HepG2 (cell line): ENCODE results near the gene SLC5A5. TPM values are rescaled to one million over a fixed set of nuclear protein-coding genes. Genes with fewer than 3 reads are reported as not detected.

ENCODE experiments used
- ARHGAP35 ChIP-seq: sonication (generic); formaldehyde crosslinking; IDR thresholded peaks from 2 replicates; pipeline ENCODE4 v1.9.0; 2022; ENCODE audit warnings: mild to moderate bottlenecking, inconsistent platforms, moderate library complexity, missing genetic modification reagents, borderline replicate concordance
- GPN1 ChIP-seq: sonication (generic); formaldehyde crosslinking; IDR thresholded peaks from 2 replicates; pipeline ENCODE4 v1.5.1; 2020; ENCODE audit warnings: missing genetic modification reagents, borderline replicate concordance
- GZF1 ChIP-seq: sonication (generic); formaldehyde crosslinking; IDR thresholded peaks from 2 replicates; pipeline ENCODE4 v1.5.1; 2020; ENCODE audit warnings: mild to moderate bottlenecking, missing genetic modification reagents
- NCOA2 ChIP-seq: sonication (generic); formaldehyde crosslinking; IDR thresholded peaks from 2 replicates; pipeline ENCODE4 v1.8.0; 2022; ENCODE audit warnings: inconsistent platforms
- NFE2 ChIP-seq: sonication (generic); formaldehyde crosslinking; IDR thresholded peaks from 2 replicates; pipeline ENCODE4 v1.4.0; 2020; ENCODE audit warnings: missing genetic modification reagents
- POLR2A ChIP-seq, 2 experiments: IDR thresholded peaks; 2 replicates each; pipeline ENCODE4 v1.6.1; 2011; ENCODE audit warnings: low read depth in 2 of 2, low read length in 2 of 2, mild to moderate bottlenecking in 1 of 2, moderate library complexity in 1 of 2; ENCODE audit not compliant: insufficient read depth in 1 of 2
- RFX3 ChIP-seq: IDR thresholded peaks from 2 replicates; pipeline ENCODE4 v1.6.1; 2016; ENCODE audit warnings: missing biosample characterization, missing genetic modification reagents
- YY1 ChIP-seq: IDR thresholded peaks from 2 replicates; pipeline ENCODE4 v1.6.1; 2011; ENCODE audit warnings: low read length, low read depth, moderate library complexity, mild to moderate bottlenecking; ENCODE audit not compliant: insufficient read depth, insufficient replicate concordance
- ZNF230 ChIP-seq: sonication (generic); formaldehyde crosslinking; IDR thresholded peaks from 2 replicates; pipeline ENCODE4 v1.4.0; 2020; ENCODE audit warnings: mild to moderate bottlenecking, missing genetic modification reagents
- ZNF296 ChIP-seq: sonication (generic); formaldehyde crosslinking; conservative IDR thresholded peaks from 2 replicates; pipeline ENCODE4 v1.5.0; 2020; ENCODE audit warnings: mild to moderate bottlenecking, missing genetic modification reagents
- ZNF326 ChIP-seq: sonication (generic); formaldehyde crosslinking; IDR thresholded peaks from 2 replicates; pipeline ENCODE4 v1.4.0; 2020; ENCODE audit warnings: missing genetic modification reagents, borderline replicate concordance
- ZSCAN29 ChIP-seq: sonication (generic); formaldehyde crosslinking; conservative IDR thresholded peaks from 2 replicates; pipeline ENCODE4 v1.4.0; 2020; ENCODE audit warnings: mild to moderate bottlenecking, missing genetic modification reagents
- polyA plus RNA-seq, 8 experiments: library from polyadenylated mRNA; depleted of rRNA in 3 of 8; stranded (reverse) in 7 of 8; unstranded in 1 of 8; fragments of >200 nt; fragmentation: Illumina TruSeq in 4 of 8; extraction: Trizol in 4 of 8; gene quantifications; 2 replicates each; pipeline versions ENCODE4 v1.2.1 to v1.2.3, GENCODE V29; 2011 to 2016; ENCODE audit warnings: low read depth in 4 of 8, missing spikeins in 1 of 8, mixed read lengths in 1 of 8; ENCODE audit not compliant: insufficient read depth in 1 of 8
- total RNA-seq, 5 experiments: library from RNA; depleted of rRNA; stranded (reverse); fragments of >200 nt; fragmentation: Illumina TruSeq; extraction: Trizol; gene quantifications; 2 replicates each; pipeline ENCODE4 v1.2.3, GENCODE V29; 2016; ENCODE audit warnings: low read depth in 1 of 5
- TF ChIP-seq, protein P1 (sequence below): IDR thresholded peaks from 2 replicates; pipeline ENCODE4 v1.6.1; 2016; ENCODE audit warnings: missing genetic modification reagents, missing compliant biosample characterization
- TF ChIP-seq, protein P2 (sequence below): sonication (generic); formaldehyde crosslinking; IDR thresholded peaks from 2 replicates; pipeline ENCODE4 v1.4.0; 2020; ENCODE audit warnings: mild to moderate bottlenecking, missing genetic modification reagents
- TF ChIP-seq, protein P3 (sequence below): sonication (generic); formaldehyde crosslinking; IDR thresholded peaks from 2 replicates; pipeline ENCODE4 v1.4.0; 2020; ENCODE audit warnings: missing genetic modification reagents, borderline replicate concordance
- TF ChIP-seq, protein P4 (sequence below): IDR thresholded peaks from 2 replicates; pipeline ENCODE4 v1.6.1; 2016; ENCODE audit warnings: control low read depth
- TF ChIP-seq, protein P5 (sequence below): sonication (generic); formaldehyde crosslinking; IDR thresholded peaks from 2 replicates; pipeline ENCODE4 v1.5.1; 2020; ENCODE audit warnings: mild to moderate bottlenecking, missing genetic modification reagents, moderate library complexity
- TF ChIP-seq, protein P6 (sequence below): sonication (generic); formaldehyde crosslinking; conservative IDR thresholded peaks from 2 replicates; pipeline ENCODE4 v1.5.0; 2020; ENCODE audit warnings: missing genetic modification reagents

The SLC5A5 gene
- total and polyA plus RNA-seq, 2 of the 13 experiments (the other 11 are each of a cell fraction or from before 2014, with no cell fraction given) = not detected

DNA sequence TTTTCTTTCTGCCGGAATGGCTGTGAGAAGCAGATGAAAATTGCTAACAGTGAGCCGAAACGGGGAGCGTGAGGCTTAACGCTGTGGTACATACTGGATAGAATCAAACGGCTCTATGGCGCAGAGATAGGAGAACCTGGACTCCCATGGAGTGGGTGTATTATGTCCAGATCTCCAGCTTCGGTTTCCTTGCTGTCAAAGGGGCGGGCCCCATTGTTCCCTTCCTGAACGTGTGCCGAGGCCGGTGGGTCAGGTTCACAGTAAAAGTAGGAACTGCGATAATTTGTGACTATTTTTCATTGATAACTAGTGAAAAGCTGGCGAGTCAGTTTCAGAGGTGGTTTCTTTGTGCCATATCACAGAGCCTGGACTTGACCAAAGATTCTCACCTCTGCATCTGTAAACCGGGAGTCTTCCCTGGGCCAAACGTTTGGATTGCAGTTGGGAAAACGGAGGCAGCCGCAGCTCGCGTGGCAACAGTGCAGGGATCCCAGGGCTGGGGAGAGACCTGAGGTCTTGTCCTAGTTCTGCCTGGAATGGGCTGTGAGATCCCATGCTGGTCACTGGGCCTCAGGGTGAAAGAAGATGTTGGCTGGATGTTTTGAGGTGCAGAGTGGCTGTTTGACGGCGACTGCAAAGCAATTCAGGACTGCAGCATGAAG lies 11.3 kb upstream of the SLC5A5 start (continued):
- TF ChIP-seq, protein P1, sequence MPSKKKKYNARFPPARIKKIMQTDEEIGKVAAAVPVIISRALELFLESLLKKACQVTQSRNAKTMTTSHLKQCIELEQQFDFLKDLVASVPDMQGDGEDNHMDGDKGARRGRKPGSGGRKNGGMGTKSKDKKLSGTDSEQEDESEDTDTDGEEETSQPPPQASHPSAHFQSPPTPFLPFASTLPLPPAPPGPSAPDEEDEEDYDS (CRISPR knock-in tag) = no peak
- TF ChIP-seq, protein P2, sequence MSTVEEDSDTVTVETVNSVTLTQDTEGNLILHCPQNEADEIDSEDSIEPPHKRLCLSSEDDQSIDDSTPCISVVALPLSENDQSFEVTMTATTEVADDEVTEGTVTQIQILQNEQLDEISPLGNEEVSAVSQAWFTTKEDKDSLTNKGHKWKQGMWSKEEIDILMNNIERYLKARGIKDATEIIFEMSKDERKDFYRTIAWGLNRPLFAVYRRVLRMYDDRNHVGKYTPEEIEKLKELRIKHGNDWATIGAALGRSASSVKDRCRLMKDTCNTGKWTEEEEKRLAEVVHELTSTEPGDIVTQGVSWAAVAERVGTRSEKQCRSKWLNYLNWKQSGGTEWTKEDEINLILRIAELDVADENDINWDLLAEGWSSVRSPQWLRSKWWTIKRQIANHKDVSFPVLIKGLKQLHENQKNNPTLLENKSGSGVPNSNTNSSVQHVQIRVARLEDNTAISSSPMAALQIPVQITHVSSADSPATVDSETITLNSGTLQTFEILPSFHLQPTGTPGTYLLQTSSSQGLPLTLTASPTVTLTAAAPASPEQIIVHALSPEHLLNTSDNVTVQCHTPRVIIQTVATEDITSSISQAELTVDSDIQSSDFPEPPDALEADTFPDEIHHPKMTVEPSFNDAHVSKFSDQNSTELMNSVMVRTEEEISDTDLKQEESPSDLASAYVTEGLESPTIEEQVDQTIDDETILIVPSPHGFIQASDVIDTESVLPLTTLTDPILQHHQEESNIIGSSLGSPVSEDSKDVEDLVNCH (CRISPR knock-in tag) = no peak
- TF ChIP-seq, protein P3, sequence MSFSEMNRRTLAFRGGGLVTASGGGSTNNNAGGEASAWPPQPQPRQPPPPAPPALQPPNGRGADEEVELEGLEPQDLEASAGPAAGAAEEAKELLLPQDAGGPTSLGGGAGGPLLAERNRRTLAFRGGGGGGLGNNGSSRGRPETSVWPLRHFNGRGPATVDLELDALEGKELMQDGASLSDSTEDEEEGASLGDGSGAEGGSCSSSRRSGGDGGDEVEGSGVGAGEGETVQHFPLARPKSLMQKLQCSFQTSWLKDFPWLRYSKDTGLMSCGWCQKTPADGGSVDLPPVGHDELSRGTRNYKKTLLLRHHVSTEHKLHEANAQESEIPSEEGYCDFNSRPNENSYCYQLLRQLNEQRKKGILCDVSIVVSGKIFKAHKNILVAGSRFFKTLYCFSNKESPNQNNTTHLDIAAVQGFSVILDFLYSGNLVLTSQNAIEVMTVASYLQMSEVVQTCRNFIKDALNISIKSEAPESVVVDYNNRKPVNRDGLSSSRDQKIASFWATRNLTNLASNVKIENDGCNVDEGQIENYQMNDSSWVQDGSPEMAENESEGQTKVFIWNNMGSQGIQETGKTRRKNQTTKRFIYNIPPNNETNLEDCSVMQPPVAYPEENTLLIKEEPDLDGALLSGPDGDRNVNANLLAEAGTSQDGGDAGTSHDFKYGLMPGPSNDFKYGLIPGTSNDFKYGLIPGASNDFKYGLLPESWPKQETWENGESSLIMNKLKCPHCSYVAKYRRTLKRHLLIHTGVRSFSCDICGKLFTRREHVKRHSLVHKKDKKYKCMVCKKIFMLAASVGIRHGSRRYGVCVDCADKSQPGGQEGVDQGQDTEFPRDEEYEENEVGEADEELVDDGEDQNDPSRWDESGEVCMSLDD (CRISPR knock-in tag) = no peak
- TF ChIP-seq ZNF230 (CRISPR knock-in tag) = no peak
- no peak for TF ChIP-seq NFE2 (CRISPR knock-in tag)
- TF ChIP-seq ARHGAP35 = no peak
- TF ChIP-seq, protein P4, sequence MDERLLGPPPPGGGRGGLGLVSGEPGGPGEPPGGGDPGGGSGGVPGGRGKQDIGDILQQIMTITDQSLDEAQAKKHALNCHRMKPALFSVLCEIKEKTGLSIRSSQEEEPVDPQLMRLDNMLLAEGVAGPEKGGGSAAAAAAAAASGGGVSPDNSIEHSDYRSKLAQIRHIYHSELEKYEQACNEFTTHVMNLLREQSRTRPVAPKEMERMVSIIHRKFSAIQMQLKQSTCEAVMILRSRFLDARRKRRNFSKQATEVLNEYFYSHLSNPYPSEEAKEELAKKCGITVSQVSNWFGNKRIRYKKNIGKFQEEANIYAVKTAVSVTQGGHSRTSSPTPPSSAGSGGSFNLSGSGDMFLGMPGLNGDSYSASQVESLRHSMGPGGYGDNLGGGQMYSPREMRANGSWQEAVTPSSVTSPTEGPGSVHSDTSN (CRISPR knock-in tag) = no peak
- TF ChIP-seq YY1 = no peak
- TF ChIP-seq GPN1 = no peak
- TF ChIP-seq, protein P5, sequence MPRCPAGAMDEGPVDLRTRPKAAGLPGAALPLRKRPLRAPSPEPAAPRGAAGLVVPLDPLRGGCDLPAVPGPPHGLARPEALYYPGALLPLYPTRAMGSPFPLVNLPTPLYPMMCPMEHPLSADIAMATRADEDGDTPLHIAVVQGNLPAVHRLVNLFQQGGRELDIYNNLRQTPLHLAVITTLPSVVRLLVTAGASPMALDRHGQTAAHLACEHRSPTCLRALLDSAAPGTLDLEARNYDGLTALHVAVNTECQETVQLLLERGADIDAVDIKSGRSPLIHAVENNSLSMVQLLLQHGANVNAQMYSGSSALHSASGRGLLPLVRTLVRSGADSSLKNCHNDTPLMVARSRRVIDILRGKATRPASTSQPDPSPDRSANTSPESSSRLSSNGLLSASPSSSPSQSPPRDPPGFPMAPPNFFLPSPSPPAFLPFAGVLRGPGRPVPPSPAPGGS (CRISPR knock-in tag) = no peak
- no peak for TF ChIP-seq ZNF296
- no peak for TF ChIP-seq RFX3 (CRISPR knock-in tag)
- no peak for TF ChIP-seq ZSCAN29 (CRISPR knock-in tag)
- no peak for TF ChIP-seq GZF1
- TF ChIP-seq POLR2A (IDR thresholded peaks at IDR 0.05; ENCODE audit: insufficient read depth in 1 of 2, low read depth in 2 of 2, low read length in 2 of 2) = peak in 1 of 2 experiments; percentile 26; a peak in 1 of 4 replicates
- TF ChIP-seq, protein P6, sequence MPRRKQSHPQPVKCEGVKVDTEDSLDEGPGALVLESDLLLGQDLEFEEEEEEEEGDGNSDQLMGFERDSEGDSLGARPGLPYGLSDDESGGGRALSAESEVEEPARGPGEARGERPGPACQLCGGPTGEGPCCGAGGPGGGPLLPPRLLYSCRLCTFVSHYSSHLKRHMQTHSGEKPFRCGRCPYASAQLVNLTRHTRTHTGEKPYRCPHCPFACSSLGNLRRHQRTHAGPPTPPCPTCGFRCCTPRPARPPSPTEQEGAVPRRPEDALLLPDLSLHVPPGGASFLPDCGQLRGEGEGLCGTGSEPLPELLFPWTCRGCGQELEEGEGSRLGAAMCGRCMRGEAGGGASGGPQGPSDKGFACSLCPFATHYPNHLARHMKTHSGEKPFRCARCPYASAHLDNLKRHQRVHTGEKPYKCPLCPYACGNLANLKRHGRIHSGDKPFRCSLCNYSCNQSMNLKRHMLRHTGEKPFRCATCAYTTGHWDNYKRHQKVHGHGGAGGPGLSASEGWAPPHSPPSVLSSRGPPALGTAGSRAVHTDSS (CRISPR knock-in tag) = no peak
- TF ChIP-seq NCOA2 (CRISPR knock-in tag) = no peak
- no peak for TF ChIP-seq ZNF326
